Mesendoderm (in vitro differentiated cells): ENCODE measurements around the gene ERP44.
"Not testable (repeated sequence)": the region's sequence is repeated elsewhere in the genome, so short reads cannot be mapped to it uniquely, and the experiment has no call there.

ENCODE experiments used
- DNase-seq: peaks from one replicate; pipeline ENCODE4 v3.0.0; 2013
- H2AK5ac ChIP-seq: 2 replicates; pipeline ENCODE4 v1.6.1; 2013; ENCODE audit warnings: low read length, inconsistent platforms
- H2BK120ac ChIP-seq: 2 replicates; pipeline ENCODE4 v1.6.1; 2013; ENCODE audit warnings: low read depth, mild to moderate bottlenecking, low read length, moderate library complexity, mixed read lengths
- H2BK15ac ChIP-seq: replicated peaks from 2 replicates; pipeline ENCODE4 v1.6.1; 2013; ENCODE audit warnings: low read depth, mild to moderate bottlenecking, moderate library complexity
- H2BK5ac ChIP-seq: 2 replicates; pipeline ENCODE4 v1.6.1; 2013; ENCODE audit warnings: low read length, inconsistent platforms
- H3K18ac ChIP-seq: 2 replicates; pipeline ENCODE4 v1.6.1; 2013; ENCODE audit warnings: mild to moderate bottlenecking, low read length, mixed read lengths
- H3K23ac ChIP-seq: one replicate; pipeline ENCODE4 v1.6.1; 2013; ENCODE audit warnings: low read length
- H3K27ac ChIP-seq: 2 replicates; pipeline ENCODE4 v1.5.1; 2013; ENCODE audit warnings: low read depth, mild to moderate bottlenecking, inconsistent platforms, low read length, moderate library complexity
- H3K27me3 ChIP-seq: 2 replicates; pipeline ENCODE4 v1.6.1; 2013; ENCODE audit warnings: low read length, control low read depth, mild to moderate bottlenecking, inconsistent platforms; ENCODE audit not compliant: insufficient read depth, poor library complexity
- H3K36me3 ChIP-seq: 2 replicates; pipeline ENCODE4 v1.6.1; 2013; ENCODE audit warnings: low read length, inconsistent platforms; ENCODE audit not compliant: control insufficient read depth, insufficient read depth
- H3K4ac ChIP-seq: one replicate; pipeline ENCODE4 v1.6.1; 2013; ENCODE audit warnings: low read depth, mild to moderate bottlenecking, low read length, moderate library complexity
- H3K4me1 ChIP-seq: 2 replicates; pipeline ENCODE4 v1.6.1; 2013; ENCODE audit warnings: low read depth, low read length, inconsistent platforms; ENCODE audit not compliant: control insufficient read depth
- H3K4me2 ChIP-seq: 2 replicates; pipeline ENCODE4 v1.6.1; 2013; ENCODE audit warnings: low read length
- H3K4me3 ChIP-seq: 2 replicates; pipeline ENCODE4 v1.5.1; 2013; ENCODE audit warnings: mild to moderate bottlenecking, low read length
- H3K56ac ChIP-seq: one replicate; pipeline ENCODE4 v1.6.1; 2013; ENCODE audit warnings: low read length
- H3K79me1 ChIP-seq: 2 replicates; pipeline ENCODE4 v1.6.1; 2013; ENCODE audit warnings: low read length, inconsistent platforms
- H3K79me2 ChIP-seq: 2 replicates; pipeline ENCODE4 v1.6.1; 2013; ENCODE audit warnings: mild to moderate bottlenecking, low read length; ENCODE audit not compliant: control insufficient read depth, insufficient read depth
- H3K9ac ChIP-seq: 2 replicates; pipeline ENCODE4 v1.6.1; 2013; ENCODE audit warnings: low read length, inconsistent platforms
- H4K5ac ChIP-seq: one replicate; pipeline ENCODE4 v1.6.1; 2013; ENCODE audit warnings: low read length
- H4K8ac ChIP-seq: one replicate; pipeline ENCODE4 v1.6.1; 2013; ENCODE audit warnings: low read depth, mild to moderate bottlenecking, control low read depth, low read length, moderate library complexity
- WGBS: extraction: QIAGEN DNeasy Blood & Tissue Kit; methylation state at CpG from one replicate; pipeline ENCODE4 v1.1.7; 2013; ENCODE audit warnings: low lambda C conversion rate, missing lambda C conversion rate; ENCODE audit not compliant: insufficient coverage; ENCODE audit errors: extremely low coverage; 5-methylcytosine and 5-hydroxymethylcytosine counted together

Gene ERP44

GRCh38 chr9:100099722-100100042 is 882 bp upstream of the ERP44 start:
- no peak overlapping the region for H3K23ac ChIP-seq
- WGBS, result no CpG with 5 or more reads among the region's 10 CpGs
- H2AK5ac ChIP-seq, result no peak overlapping the region
- H2BK15ac ChIP-seq, result no peak overlapping the region
- H3K79me2 ChIP-seq, result peaks cover 6% of the 10 kb centered on the region
- H2BK120ac ChIP-seq, result no peak overlapping the region
- peak overlapping the region; percentile 29 for H3K18ac ChIP-seq
- H4K8ac ChIP-seq, result no peak overlapping the region
- H3K4me3 ChIP-seq, result peak overlapping the region; percentile 82
- peak overlapping the region; percentile 71 for H3K4me2 ChIP-seq
- no peaks in the 10 kb centered on the region for H3K36me3 ChIP-seq
- H3K27ac ChIP-seq, result no peak overlapping the region
- peak overlapping the region; percentile 62 for H3K4ac ChIP-seq
- H3K27me3 ChIP-seq, result no peaks in the 10 kb centered on the region
- no peak overlapping the region for H4K5ac ChIP-seq
- H2BK5ac ChIP-seq, result no peak overlapping the region
- H3K56ac ChIP-seq, result peak overlapping the region; percentile 92
- peaks cover 4% of the 10 kb centered on the region for H3K4me1 ChIP-seq
- peaks cover 7% of the 10 kb centered on the region for H3K79me1 ChIP-seq
- H3K9ac ChIP-seq, result peak overlapping the region; percentile 89
- DNase-seq, result no peak

GRCh38 chr9:100098046-100098886 is 534 bp downstream of the ERP44 start:
- DNase-seq, result peak; percentile 88
- Histone ChIP-seq H2BK5ac (no peak overlapping the region), H3K9ac (peak overlapping the region; percentile 88), H2BK15ac (no peak overlapping the region), H3K79me2 (peaks cover 6% of the 10 kb centered on the region), H2AK5ac (no peak overlapping the region), H3K36me3 (no peaks in the 10 kb centered on the region), H3K23ac (no peak overlapping the region), H3K4me2 (peak overlapping the region; percentile 99), H4K8ac (no peak overlapping the region), H3K27me3 (no peaks in the 10 kb centered on the region), H4K5ac (no peak overlapping the region), H3K18ac (no peak overlapping the region), H2BK120ac (no peak overlapping the region), H3K27ac (no peak overlapping the region), H3K4ac (no peak overlapping the region), H3K4me1 (peaks cover 4% of the 10 kb centered on the region), H3K56ac (peak overlapping the region; percentile 92), H3K79me1 (peaks cover 7% of the 10 kb centered on the region), H3K4me3 (peak overlapping the region; percentile 97)
- WGBS, result no CpG with 5 or more reads among the region's 37 CpGs

GRCh38 chr9:100096378-100096916 is 2.4 kb downstream of the ERP44 start:
- Histone ChIP-seq H3K9ac (no peak overlapping the region), H3K36me3 (no peaks in the 10 kb centered on the region), H2BK5ac (no peak overlapping the region), H4K5ac (no peak overlapping the region), H2BK120ac (no peak overlapping the region), H4K8ac (no peak overlapping the region), H3K23ac (no peak overlapping the region), H2AK5ac (no peak overlapping the region), H3K4me1 (peaks cover 4% of the 10 kb centered on the region), H3K18ac (no peak overlapping the region), H3K27me3 (no peaks in the 10 kb centered on the region), H3K27ac (no peak overlapping the region), H3K79me1 (peaks cover 7% of the 10 kb centered on the region), H3K79me2 (peaks cover 6% of the 10 kb centered on the region), H3K4me3 (no peak overlapping the region), H3K56ac (no peak overlapping the region), H3K4ac (no peak overlapping the region), H3K4me2 (no peak overlapping the region), H2BK15ac (no peak overlapping the region)
- no CpG with 5 or more reads among the region's 3 CpGs for WGBS
- no peak for DNase-seq

- H3K18ac ChIP-seq, H4K5ac ChIP-seq, H2BK15ac ChIP-seq, DNase-seq, H2AK5ac ChIP-seq, H3K4me2 ChIP-seq, H3K9ac ChIP-seq, H3K79me1 ChIP-seq, H3K27me3 ChIP-seq, H3K4me3 ChIP-seq, H3K36me3 ChIP-seq, H3K23ac ChIP-seq, H3K4ac ChIP-seq, H3K56ac ChIP-seq, H3K79me2 ChIP-seq, H4K8ac ChIP-seq, H2BK120ac ChIP-seq, H2BK5ac ChIP-seq, H3K4me1 ChIP-seq, H3K27ac ChIP-seq: not testable (repeated sequence)
- no CpG with 5 or more reads among the region's 2 CpGs for WGBS
Measured at GRCh38 chr9:100094411-100094810, 4.4 kb downstream of the ERP44 start.

GRCh38 chr9:100092066-100092465 is 6.7 kb downstream of the ERP44 start:
- H4K5ac ChIP-seq, result no peak overlapping the region
- no peak overlapping the region for H3K27ac ChIP-seq
- H3K9ac ChIP-seq, result no peak overlapping the region
- H4K8ac ChIP-seq, result no peak overlapping the region
- no peak overlapping the region for H3K4me2 ChIP-seq
- H2BK15ac ChIP-seq, result no peak overlapping the region
- H3K56ac ChIP-seq, result no peak overlapping the region
- no peak overlapping the region for H2AK5ac ChIP-seq
- no CpG with 5 or more reads among the region's 1 CpG for WGBS
- H3K79me1 ChIP-seq, result peaks cover 1% of the 10 kb centered on the region
- DNase-seq, result no peak
- no peak overlapping the region for H3K18ac ChIP-seq
- no peaks in the 10 kb centered on the region for H3K79me2 ChIP-seq
- no peak overlapping the region for H2BK120ac ChIP-seq
- no peaks in the 10 kb centered on the region for H3K4me1 ChIP-seq
- H3K4ac ChIP-seq, result no peak overlapping the region
- no peak overlapping the region for H3K4me3 ChIP-seq
- H3K36me3 ChIP-seq, result no peaks in the 10 kb centered on the region
- H2BK5ac ChIP-seq, result no peak overlapping the region
- H3K27me3 ChIP-seq, result no peaks in the 10 kb centered on the region
- H3K23ac ChIP-seq, result no peak overlapping the region
